OCI-LY3 (cell line): ENCODE measurements around the gene HAPLN2.
A peak's percentile ranks its signal among the peaks of the same experiment; 100 is the strongest.

Experiments used
- H2AFZ ChIP-seq: fragments of 200-600, 300-600 bp; shearing (Covaris generic); 2 replicates; pipeline ENCODE4 v1.6.0; 2014; ENCODE audit warnings: antibody characterized with exemption, low read depth, low read length
- H3K27ac ChIP-seq: fragments of 200-600, 300-600 bp; sonication (generic); 2 replicates; pipeline ENCODE4 v1.5.1; 2014; ENCODE audit warnings: mild to moderate bottlenecking, low read length, moderate library complexity, mixed read lengths
- H3K27me3 ChIP-seq: fragments of 200-600, 300-600 bp; sonication (generic); 2 replicates; pipeline ENCODE4 v1.6.1; 2014; ENCODE audit warnings: low read depth, low read length, mixed read lengths
- H3K36me3 ChIP-seq: fragments of 200-600, 300-600 bp; sonication (generic); replicated peaks from 2 replicates; pipeline ENCODE3; 2014; ENCODE audit warnings: low read depth, low read length, mixed read lengths
- H3K4me1 ChIP-seq: fragments of 300-600, 200-600 bp; sonication (generic); 2 replicates; pipeline ENCODE4 v1.6.1; 2014; ENCODE audit warnings: low read length, mixed read lengths
- H3K4me2 ChIP-seq: fragments of 200-600, 300-600 bp; sonication (generic); 2 replicates; pipeline ENCODE4 v1.6.1; 2014; ENCODE audit warnings: low read length, mixed read lengths
- H3K4me3 ChIP-seq: fragments of 300-600, 200-600 bp; sonication (generic); 2 replicates; pipeline ENCODE4 v1.5.1; 2014; ENCODE audit warnings: antibody characterized with exemption, mild to moderate bottlenecking, low read length, moderate library complexity
- H3K79me2 ChIP-seq: fragments of 300-600, 200-600 bp; shearing (Covaris generic); 2 replicates; pipeline ENCODE4 v1.6.1; 2014; ENCODE audit warnings: mild to moderate bottlenecking, low read length, mixed read lengths
- H3K9ac ChIP-seq: fragments of 300-600, 200-600 bp; shearing (Covaris generic); 2 replicates; pipeline ENCODE4 v1.6.0; 2014; ENCODE audit warnings: mild to moderate bottlenecking, low read length, moderate library complexity
- H3K9me3 ChIP-seq: fragments of 200-600, 300-600 bp; shearing (Covaris generic); 2 replicates; pipeline ENCODE4 v1.6.1; 2014; ENCODE audit warnings: low read length, mixed read lengths; ENCODE audit not compliant: insufficient read depth
- H4K20me1 ChIP-seq: fragments of 200-600, 300-600 bp; sonication (generic); 2 replicates; pipeline ENCODE4 v1.6.1; 2016; ENCODE audit warnings: low read length, mixed read lengths; ENCODE audit not compliant: insufficient read depth
- EZH2phosphoT487 ChIP-seq: fragments of 200-600 bp; shearing (Covaris generic); IDR thresholded peaks from 2 replicates; pipeline ENCODE4 v1.6.1; 2018; ENCODE audit warnings: antibody characterized with exemption, mixed run types, low read depth
- TF ChIP-seq, protein P1 (sequence below): fragments of 200-600, 300-600 bp; sonication (generic); IDR thresholded peaks from 2 replicates; pipeline ENCODE4 v1.5.1; 2014; ENCODE audit warnings: antibody characterized with exemption, low read length, low read depth

Gene HAPLN2

DNA sequence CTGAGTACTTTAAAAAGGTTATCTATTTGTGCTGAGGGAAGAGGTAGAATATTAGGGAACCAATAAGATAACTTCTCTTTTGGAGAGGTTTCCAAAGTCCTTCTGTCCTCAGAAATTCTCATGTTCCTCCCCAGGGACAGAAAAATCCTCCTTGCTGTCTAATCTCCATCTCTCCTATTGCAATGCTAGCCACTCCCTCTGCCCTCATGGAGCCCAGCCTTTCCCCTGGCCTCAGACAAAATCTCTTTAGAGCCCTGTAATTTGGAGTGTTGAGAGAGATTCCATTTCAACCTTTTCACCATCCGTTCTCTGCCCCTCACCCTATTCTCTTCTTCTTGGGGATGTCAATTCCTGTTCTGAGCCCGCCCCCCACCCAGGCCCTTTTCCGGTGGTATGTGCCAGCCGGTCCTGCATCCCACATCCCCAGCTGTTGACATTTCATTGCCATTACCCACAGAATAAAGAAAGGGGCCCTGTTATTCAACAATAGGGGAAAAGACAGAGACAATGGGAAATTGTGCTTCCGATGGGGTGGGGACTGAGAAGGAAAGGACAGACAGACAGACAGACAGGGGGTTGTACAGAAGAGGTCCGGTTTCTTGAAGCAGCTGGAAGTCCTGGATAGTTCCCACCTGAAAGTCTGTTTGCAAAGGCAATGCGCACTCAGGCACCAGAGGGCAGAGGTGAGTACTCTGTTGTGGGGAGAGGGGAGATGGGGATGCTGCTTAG lies at the start of gene HAPLN2:
TSS of gene HAPLN2 (plus strand) at position 563 of the 729 bp plus-strand sequence. CDS start 4,076 bp downstream, outside the sequence.
- H3K9ac ChIP-seq, result no peak within 1 kb of the TSS
- no peaks in the 10 kb centered on the region for H3K79me2 ChIP-seq
- no peaks in the 10 kb centered on the region for H3K36me3 ChIP-seq
- TF ChIP-seq EZH2phosphoT487, result no peak
- TF ChIP-seq, protein P1, sequence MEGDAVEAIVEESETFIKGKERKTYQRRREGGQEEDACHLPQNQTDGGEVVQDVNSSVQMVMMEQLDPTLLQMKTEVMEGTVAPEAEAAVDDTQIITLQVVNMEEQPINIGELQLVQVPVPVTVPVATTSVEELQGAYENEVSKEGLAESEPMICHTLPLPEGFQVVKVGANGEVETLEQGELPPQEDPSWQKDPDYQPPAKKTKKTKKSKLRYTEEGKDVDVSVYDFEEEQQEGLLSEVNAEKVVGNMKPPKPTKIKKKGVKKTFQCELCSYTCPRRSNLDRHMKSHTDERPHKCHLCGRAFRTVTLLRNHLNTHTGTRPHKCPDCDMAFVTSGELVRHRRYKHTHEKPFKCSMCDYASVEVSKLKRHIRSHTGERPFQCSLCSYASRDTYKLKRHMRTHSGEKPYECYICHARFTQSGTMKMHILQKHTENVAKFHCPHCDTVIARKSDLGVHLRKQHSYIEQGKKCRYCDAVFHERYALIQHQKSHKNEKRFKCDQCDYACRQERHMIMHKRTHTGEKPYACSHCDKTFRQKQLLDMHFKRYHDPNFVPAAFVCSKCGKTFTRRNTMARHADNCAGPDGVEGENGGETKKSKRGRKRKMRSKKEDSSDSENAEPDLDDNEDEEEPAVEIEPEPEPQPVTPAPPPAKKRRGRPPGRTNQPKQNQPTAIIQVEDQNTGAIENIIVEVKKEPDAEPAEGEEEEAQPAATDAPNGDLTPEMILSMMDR, result peak; percentile 66
- no peak within 1 kb of the TSS for H3K4me3 ChIP-seq
- no peak within 1 kb of the TSS for H2AFZ ChIP-seq
- no peak within 1 kb of the TSS for H3K27ac ChIP-seq
- peak within 1 kb of the TSS; percentile 17; the same call in 1 of the 2 replicates for H3K4me2 ChIP-seq
- H3K27me3 ChIP-seq, result peaks cover 29% of the 10 kb centered on the region
- peaks cover 10% of the 10 kb centered on the region for H3K4me1 ChIP-seq
- no peaks in the 10 kb centered on the region for H3K9me3 ChIP-seq
- no peaks in the 10 kb centered on the region for H4K20me1 ChIP-seq

DNA sequence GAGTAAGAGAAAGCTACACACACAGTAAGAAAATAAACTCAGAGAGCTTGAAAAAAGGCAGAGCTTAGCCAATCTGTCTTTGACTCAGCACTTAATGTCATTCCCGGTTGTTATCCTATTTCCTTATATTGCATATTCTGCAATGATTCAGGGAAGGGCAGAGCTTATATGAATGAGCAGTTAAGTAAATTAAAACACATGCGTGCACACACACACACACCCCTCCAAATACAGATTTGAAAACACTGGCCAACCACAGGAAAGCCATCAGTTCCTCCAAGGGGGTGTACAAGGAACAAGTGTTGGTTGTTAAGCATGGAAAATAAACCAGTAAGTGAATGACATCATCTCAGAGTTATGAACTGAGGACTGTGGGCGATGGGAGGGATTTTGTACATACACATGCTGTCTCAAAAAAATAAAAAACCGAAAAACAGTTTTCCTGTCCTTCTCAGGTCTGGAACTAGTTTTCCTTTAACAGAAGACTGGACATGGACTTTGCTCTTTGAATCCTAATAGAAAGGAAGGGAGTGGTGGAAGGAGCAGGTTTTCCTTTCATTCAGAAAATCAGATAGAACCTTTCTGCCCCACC lies 47.9 kb upstream of the HAPLN2 start:
- Histone ChIP-seq H3K4me2 (peak overlapping the region; percentile 87), H3K4me1 (peaks cover 12% of the 10 kb centered on the region), H2AFZ (peak overlapping the region; percentile 78; the same call in 1 of the 2 replicates), H3K79me2 (no peaks in the 10 kb centered on the region), H3K27me3 (peaks cover 18% of the 10 kb centered on the region), H3K9ac (peak overlapping the region; percentile 65), H3K4me3 (peak overlapping the region; percentile 86), H3K36me3 (no peaks in the 10 kb centered on the region), H4K20me1 (no peaks in the 10 kb centered on the region), H3K9me3 (no peaks in the 10 kb centered on the region), H3K27ac (no peak overlapping the region)
- TF ChIP-seq, protein P1, result no peak
- no peak for TF ChIP-seq EZH2phosphoT487

DNA sequence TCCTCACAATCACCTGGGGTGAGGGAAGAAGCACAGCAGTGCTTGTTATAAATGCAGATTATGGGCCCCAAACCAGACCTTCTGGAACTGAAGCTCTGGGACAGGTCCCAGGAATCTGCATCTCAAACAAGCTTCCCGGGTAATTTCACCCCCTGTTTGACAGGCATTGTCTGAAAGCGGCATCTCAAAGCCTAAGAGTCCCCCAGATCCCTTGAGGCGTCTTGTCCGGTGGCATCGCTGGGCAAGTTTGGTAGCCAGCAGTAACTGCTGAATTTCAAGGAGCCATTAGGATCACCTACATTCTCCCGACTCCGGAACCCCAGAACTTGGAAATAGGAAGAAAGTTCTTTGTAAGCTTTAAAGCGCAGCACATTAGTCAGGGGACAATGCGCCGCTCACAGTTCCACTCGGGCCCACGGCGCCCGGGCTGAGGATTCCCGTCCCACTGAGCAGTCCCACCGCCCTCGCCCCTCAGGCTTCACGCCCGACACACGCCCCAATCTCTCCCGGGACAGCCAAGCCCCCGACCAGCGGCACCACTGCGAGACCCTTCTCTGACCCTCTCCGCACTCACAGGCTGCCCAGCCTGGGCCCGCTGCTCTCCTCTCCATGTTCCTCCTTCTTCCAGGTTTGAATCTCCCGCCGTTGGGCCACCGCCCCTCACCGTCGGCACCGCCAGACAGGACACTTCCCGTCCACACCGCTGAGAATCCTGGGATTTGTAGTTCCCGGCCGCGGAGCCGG lies 47.1 kb upstream of the HAPLN2 start, which contains the start of gene IQGAP3:
TSS of gene IQGAP3 (minus strand) at position 647 of the 744 bp plus-strand sequence. CDS start at position 611, 36 bp downstream.
- Histone ChIP-seq H3K27me3 (peaks cover 20% of the 10 kb centered on the region), H3K4me1 (peaks cover 12% of the 10 kb centered on the region), H4K20me1 (no peaks in the 10 kb centered on the region), H3K27ac (no peak within 1 kb of the TSS), H3K4me3 (peak within 1 kb of the TSS; percentile 86), H3K9ac (peak within 1 kb of the TSS; percentile 65), H3K4me2 (peak within 1 kb of the TSS; percentile 87), H3K79me2 (no peaks in the 10 kb centered on the region), H3K9me3 (no peaks in the 10 kb centered on the region), H3K36me3 (no peaks in the 10 kb centered on the region), H2AFZ (peak within 1 kb of the TSS; percentile 78)
- TF ChIP-seq EZH2phosphoT487, result no peak
- TF ChIP-seq, protein P1, result no peak

DNA sequence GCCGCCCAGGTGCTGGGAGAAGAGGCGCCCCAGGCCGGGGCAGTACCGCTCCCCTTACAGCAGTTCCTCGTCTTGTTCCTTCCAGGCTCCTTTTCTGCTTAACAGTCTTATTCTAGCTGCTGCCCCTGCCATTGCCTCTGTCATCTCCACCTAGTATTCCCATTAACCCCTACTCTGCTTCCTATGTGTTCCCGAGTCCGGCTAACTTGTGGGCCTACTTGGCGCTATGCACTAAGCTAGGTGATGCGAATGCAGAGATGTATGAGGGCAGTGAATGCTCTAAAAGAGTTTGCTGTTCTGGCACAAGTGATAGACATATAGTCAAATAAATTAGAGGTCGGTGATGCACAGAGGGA lies 46.6 kb upstream of the HAPLN2 start:
- no peak for TF ChIP-seq EZH2phosphoT487
- TF ChIP-seq, protein P1, result no peak
- Histone ChIP-seq H3K36me3 (no peaks in the 10 kb centered on the region), H3K9me3 (no peaks in the 10 kb centered on the region), H3K4me3 (peak overlapping the region; percentile 86), H3K9ac (peak overlapping the region; percentile 65), H3K27ac (no peak overlapping the region), H3K4me1 (peaks cover 12% of the 10 kb centered on the region), H4K20me1 (no peaks in the 10 kb centered on the region), H3K79me2 (no peaks in the 10 kb centered on the region), H3K4me2 (peak overlapping the region; percentile 87), H2AFZ (peak overlapping the region; percentile 78), H3K27me3 (peaks cover 20% of the 10 kb centered on the region)
